ENCODE results near the gene ADPRS. TPM values are rescaled to one million over a fixed set of nuclear protein-coding genes. Genes with fewer than 3 reads are reported as not detected.

The ADPRS gene, protein sequence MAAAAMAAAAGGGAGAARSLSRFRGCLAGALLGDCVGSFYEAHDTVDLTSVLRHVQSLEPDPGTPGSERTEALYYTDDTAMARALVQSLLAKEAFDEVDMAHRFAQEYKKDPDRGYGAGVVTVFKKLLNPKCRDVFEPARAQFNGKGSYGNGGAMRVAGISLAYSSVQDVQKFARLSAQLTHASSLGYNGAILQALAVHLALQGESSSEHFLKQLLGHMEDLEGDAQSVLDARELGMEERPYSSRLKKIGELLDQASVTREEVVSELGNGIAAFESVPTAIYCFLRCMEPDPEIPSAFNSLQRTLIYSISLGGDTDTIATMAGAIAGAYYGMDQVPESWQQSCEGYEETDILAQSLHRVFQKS
- 42.2 and 57.0 TPM in 2 replicates for total RNA-seq
- 49.5 TPM for polyA plus RNA-seq (2012)

- DNase-seq (ENCODE audit: low read depth), result peak; percentile 88
Measured at GRCh38 chr1:36088577-36089392, at the start of gene ADPRS. ADPRS (plus strand) TSS chr1:36088892; CDS start chr1:36088905, 13 bp downstream.

DNA sequence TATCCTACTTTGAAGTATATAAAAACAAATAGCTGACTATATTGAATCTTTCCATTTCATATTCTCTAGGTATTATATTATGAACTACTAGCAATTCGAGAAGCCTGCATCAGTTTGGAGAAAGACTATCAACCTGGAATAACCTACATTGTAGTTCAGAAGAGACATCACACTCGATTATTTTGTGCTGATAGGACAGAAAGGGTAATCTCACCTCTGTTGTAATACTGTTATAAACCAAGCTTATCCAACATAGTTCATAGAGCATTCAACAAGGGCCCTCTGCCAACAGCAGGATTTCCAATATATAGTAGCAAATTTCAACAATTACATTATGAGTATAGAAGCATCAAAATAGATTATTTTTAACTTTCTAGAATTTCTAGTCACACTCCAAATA lies 48.5 kb upstream of the ADPRS start:
- no peak for DNase-seq (ENCODE audit: low read depth)

DNA sequence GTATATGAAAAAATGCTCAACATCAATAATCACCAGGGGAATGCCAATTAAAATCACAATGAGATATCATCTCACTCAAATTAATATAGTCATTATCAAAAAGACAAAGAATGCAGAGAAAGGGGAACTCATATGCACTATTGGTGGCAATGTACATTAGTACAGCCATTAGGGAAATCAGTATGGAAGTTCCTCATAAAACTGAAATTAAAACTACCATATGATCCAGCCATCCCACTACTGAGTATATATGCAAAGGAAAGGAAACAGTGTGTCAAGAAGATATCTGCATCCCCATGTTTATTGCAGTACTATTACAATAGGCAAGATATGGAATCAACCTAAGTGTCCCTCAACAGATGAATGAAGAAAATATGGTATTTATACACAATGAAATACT lies 36.9 kb upstream of the ADPRS start:
- no peak for DNase-seq (ENCODE audit: low read depth)

DNA sequence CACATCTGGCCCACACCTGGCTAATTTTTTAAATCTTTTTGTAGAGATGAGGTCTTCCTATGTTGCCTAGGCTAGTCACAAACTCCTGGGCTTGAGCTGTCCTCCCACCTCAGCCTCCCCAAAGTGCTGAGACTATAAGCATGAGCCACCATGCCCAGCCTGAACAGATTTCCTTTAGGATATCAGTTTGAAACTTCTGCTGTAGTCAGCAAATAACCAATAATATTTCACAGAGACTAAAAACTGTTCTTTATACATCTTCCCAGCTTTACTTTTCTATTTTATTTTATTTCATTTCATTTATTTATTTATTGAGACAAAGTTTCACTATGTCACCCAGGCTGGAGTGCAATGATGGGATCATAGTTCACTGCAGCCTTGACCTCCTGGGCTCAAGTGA lies 34.7 kb upstream of the ADPRS start:
- DNase-seq (ENCODE audit: low read depth), result no peak

DNA sequence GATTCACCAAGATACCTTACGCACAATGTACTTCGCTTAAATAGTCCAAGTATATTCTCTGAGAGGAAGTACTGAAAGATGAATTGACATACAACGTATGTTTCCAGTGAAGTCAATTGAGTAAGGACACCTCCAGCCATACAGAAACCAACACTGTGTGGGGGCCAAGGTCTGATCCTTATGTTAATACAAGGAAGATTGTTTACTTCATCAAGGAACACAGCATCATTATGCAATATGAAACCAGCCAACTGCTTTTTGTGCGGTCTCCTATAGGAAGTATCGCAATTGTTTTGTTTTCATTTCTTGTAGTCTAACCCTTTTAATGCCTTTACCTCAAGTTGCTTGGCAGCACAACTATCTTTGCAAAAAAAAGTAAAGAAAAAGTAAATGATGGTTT lies 33.0 kb upstream of the ADPRS start:
- DNase-seq (ENCODE audit: low read depth), result no peak

GRCh38 chr1:36062315-36062714 lies 26.4 kb upstream of the ADPRS start:
- DNase-seq (ENCODE audit: low read depth), result no peak

DNA sequence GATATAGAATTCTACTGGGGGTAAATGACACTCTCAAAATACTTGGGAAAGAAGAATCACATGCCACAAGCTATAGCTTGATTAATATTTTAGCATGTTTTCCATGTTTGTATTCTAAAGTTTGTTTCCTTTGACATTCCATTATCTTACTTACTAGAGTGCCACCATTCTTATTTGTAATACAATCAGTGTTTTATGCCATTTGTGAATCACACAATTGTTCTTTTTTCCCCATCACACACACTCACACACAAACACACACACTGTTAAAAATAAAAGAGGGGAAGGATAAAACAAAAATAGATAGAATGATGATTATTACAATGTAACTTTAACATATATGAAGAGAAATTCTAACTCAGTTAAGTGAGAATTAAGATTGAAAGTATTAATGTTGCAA lies 20.8 kb upstream of the ADPRS start:
- no peak for DNase-seq (ENCODE audit: low read depth)

GRCh38 chr1:36068866-36069265 lies 19.8 kb upstream of the ADPRS start:
- no peak for DNase-seq (ENCODE audit: low read depth)

- DNase-seq (ENCODE audit: low read depth), result no peak
Measured at GRCh38 chr1:36070349-36070748, 18.3 kb upstream of the ADPRS start.

DNA sequence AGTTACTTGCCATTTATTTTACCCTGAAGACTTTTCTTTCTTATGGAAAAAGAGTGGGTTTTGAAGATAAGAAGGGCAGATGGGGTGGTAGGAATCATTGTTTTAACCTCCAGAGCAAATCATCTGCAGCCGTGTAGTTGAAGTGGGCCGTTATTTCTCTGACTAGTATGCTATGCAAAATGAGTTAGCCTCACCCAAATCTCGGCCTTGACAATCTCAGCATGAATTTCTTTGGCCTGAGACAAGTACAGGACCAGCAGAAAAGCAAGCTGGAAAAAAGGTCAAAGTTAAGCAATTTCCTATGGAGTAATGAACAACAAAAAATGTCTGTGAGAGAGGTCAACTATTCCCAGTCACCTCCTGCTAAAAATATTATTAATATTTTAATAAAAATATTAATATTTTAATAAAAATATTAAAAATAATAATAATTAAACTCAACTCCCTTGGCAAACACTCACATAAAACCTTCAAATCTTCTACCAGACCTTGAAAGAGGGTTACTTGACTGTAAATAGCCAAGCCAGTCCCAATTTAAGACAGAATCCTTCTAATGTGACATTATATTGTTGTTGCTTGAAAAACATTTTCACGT lies 11.6 kb upstream of the ADPRS start:
- DNase-seq (ENCODE audit: low read depth), result no peak

- no peak for DNase-seq (ENCODE audit: low read depth)
Measured at GRCh38 chr1:36080236-36080635, 8.5 kb upstream of the ADPRS start.

DNA sequence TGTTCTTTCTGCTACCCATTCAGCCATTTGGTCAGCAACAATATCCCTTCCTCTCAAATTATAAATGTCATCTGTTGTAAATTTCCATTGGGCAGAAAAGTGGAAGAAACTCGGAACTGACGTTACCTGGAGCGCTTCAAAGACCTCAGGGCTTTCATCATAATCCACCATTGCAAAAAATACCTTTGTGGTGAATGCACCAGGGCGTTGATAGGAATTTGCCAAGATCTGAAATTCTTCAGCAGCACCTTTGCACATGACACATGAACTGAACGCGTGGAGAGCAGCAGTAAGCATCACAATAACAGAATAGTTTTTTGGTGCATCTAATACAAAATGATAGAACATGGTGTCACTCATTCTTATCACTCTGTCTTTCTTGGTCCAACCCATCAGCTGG lies 7.9 kb upstream of the ADPRS start:
- no peak for DNase-seq (ENCODE audit: low read depth)

GRCh38 chr1:36081926-36082485 lies 6.7 kb upstream of the ADPRS start:
- no peak for DNase-seq (ENCODE audit: low read depth)

- no peak for DNase-seq (ENCODE audit: low read depth)
Measured at GRCh38 chr1:36083219-36083618, 5.5 kb upstream of the ADPRS start.

GRCh38 chr1:36083635-36084496 lies 4.8 kb upstream of the ADPRS start, which contains the start of gene TEKT2:
TEKT2 (plus strand) TSS chr1:36084094; CDS start chr1:36084922, 828 bp downstream.
- no peak for DNase-seq (ENCODE audit: low read depth)

DNA sequence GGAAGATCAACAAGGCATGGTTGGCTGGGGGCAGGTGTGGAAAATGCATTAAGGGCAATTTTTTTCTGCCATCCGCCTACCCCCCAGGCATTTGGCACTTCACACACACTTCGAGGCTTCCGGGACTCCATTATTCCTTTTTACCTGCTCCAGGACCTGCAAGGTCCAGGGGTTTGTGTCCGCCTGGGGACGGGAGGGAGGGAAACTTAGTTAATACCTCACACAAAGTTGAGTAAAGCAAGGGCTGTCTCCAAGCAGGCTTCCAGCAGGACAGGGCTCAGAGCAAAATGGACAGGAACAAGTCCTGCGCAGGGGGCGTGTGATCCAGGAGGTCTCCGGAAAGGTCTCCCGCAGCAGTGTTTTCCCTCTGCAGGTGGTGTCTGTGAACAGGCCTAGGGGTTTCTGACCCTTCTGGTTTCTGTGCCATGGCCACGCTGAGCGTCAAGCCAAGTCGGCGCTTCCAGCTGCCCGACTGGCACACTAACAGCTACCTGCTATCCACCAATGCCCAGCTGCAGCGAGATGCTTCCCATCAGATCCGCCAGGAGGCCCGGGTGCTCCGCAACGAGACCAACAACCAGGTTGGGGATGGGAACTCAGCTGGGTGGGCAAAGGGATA lies 4.1 kb upstream of the ADPRS start:
- DNase-seq (ENCODE audit: low read depth), result no peak

GRCh38 chr1:36085126-36085525 lies 3.6 kb upstream of the ADPRS start:
- DNase-seq (ENCODE audit: low read depth), result no peak

GRCh38 chr1:36085686-36086526 lies 2.8 kb upstream of the ADPRS start:
- DNase-seq (ENCODE audit: low read depth), result no peak

DNA sequence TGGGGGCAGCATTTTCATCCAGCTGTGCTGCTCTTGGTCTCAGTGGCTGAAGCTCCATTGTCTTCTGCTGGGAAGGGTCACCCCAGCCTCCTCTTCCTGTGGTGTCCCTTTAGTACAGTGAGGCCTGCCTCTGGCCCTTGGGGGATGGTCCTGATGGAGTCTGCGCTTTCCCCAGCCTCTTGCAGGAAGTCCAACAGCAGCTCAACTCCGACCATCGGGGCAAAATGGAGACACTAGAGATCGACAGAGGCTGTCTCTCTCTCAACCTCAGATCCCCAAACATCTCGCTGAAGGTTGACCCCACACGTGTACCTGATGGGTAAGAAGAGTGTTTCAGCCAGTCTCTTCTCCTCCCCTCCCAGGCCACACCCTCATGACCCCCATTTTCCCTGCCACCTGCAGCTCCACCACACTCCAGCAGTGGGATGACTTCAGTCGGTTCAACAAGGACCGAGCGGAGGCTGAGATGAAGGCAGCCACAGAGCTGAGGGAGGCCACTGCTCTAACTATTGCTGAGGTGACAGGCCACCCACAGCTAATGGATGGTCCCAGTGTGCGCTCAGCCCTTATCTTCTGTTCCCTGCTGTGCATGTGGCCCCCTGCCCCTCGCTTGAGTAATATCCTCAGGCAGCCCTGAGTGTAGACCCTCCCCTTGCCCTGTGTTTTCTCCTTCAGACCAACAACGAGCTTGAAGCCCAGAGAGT lies 2.0 kb upstream of the ADPRS start:
- no peak for DNase-seq (ENCODE audit: low read depth)
